Peyer's patch (tissue), 4 donors: ENCODE measurements around the gene TRMT11.

Experiments
- POLR2A ChIP-seq, 2 donors: fragments of 450-650 bp; IDR thresholded peaks; one replicate each; pipeline ENCODE4 v1.5.1; 2017; ENCODE audit warnings: antibody characterized with exemption in 2 of 2, mild to moderate bottlenecking in 2 of 2, moderate library complexity in 2 of 2
- TF ChIP-seq, protein P1 (sequence below), 6 experiments: fragments of 450-650 bp in 4 of 6; fragments of 200-600 bp in 2 of 6; sonication (generic) in 1 of 6; IDR thresholded peaks; one replicate each; pipeline ENCODE4 v1.5.1; 2017 to 2019; ENCODE audit warnings: antibody characterized with exemption in 6 of 6, mild to moderate bottlenecking in 3 of 6, moderate library complexity in 1 of 6

DNA sequence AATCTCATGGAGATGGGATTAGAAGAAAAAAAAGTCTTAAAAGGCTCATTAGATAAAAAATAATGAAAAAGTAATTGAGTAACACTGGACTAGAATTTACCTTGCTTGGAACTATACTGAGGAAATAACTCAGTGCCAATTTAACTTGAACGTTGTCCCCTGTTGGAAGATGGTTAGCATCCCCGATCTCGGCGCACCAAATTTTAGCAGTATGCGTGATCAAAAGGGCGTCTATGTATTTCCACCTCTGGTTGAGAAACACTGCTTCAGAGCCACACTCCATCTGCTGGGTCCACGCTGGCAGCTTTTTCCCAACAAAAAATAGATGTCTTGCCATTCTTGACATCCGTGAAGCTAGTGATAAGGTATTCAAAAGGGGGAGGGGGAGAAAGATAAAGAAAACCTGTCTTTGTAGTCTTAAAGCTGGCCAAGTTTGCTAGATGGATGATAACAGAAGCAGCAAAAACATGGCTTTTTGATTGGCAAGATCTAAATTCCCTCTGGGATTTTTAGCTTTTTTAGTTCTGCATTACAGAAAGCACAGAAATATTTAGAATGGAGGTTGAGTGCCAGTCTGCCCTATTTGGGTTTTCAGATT, 23.3 kb upstream of the TRMT11 start:
- TF ChIP-seq, protein P1, sequence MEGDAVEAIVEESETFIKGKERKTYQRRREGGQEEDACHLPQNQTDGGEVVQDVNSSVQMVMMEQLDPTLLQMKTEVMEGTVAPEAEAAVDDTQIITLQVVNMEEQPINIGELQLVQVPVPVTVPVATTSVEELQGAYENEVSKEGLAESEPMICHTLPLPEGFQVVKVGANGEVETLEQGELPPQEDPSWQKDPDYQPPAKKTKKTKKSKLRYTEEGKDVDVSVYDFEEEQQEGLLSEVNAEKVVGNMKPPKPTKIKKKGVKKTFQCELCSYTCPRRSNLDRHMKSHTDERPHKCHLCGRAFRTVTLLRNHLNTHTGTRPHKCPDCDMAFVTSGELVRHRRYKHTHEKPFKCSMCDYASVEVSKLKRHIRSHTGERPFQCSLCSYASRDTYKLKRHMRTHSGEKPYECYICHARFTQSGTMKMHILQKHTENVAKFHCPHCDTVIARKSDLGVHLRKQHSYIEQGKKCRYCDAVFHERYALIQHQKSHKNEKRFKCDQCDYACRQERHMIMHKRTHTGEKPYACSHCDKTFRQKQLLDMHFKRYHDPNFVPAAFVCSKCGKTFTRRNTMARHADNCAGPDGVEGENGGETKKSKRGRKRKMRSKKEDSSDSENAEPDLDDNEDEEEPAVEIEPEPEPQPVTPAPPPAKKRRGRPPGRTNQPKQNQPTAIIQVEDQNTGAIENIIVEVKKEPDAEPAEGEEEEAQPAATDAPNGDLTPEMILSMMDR (IDR thresholded peaks at IDR 0.05) = no peak
- no peak for TF ChIP-seq POLR2A (IDR thresholded peaks at IDR 0.05)
